Parathyroid adenoma (tissue), 2 donors: ENCODE results near the gene MDGA2.
"Not testable (repeated sequence)": the region's sequence is repeated elsewhere in the genome, so short reads cannot be mapped to it uniquely, and the experiment has no call there.

Experiments used
- H2AFZ ChIP-seq: fragments of 300-600 bp; sonication (generic); one replicate; pipeline ENCODE4 v1.7.0; 2017; ENCODE audit warnings: antibody characterized with exemption, mild to moderate bottlenecking
- H3K27ac ChIP-seq: fragments of 300-600 bp; sonication (generic); one replicate; pipeline ENCODE4 v1.7.0; 2017
- H3K27me3 ChIP-seq: fragments of 300-600 bp; sonication (generic); one replicate; pipeline ENCODE4 v1.7.0; 2017; ENCODE audit warnings: low read length; ENCODE audit not compliant: control insufficient read depth, insufficient read depth
- H3K36me3 ChIP-seq: fragments of 300-600 bp; sonication (generic); one replicate; pipeline ENCODE4 v1.7.0; 2017; ENCODE audit warnings: low read length; ENCODE audit not compliant: control insufficient read depth, insufficient read depth
- H3K4me1 ChIP-seq: fragments of 300-600 bp; sonication (generic); one replicate; pipeline ENCODE4 v1.7.0; 2017; ENCODE audit warnings: control low read depth
- H3K4me2 ChIP-seq: fragments of 300-600 bp; sonication (generic); one replicate; pipeline ENCODE4 v1.7.0; 2017; ENCODE audit warnings: low read length
- H3K4me3 ChIP-seq: fragments of 300-600 bp; sonication (generic); one replicate; pipeline ENCODE4 v1.7.0; 2017; ENCODE audit warnings: low read depth, low read length
- H3K79me2 ChIP-seq: fragments of 300-600 bp; sonication (generic); one replicate; pipeline ENCODE4 v1.7.0; 2017; ENCODE audit warnings: control low read depth
- H3K9ac ChIP-seq: fragments of 300-600 bp; sonication (generic); one replicate; pipeline ENCODE4 v1.7.0; 2017; ENCODE audit warnings: mild to moderate bottlenecking
- H3K9me3 ChIP-seq: fragments of 300-600 bp; sonication (generic); one replicate; pipeline ENCODE4 v1.7.0; 2017; ENCODE audit warnings: low read length; ENCODE audit not compliant: control insufficient read depth
- CTCF ChIP-seq: fragments of 300-600 bp; sonication (generic); IDR thresholded peaks from one replicate; pipeline ENCODE4 v1.7.0; 2017; ENCODE audit warnings: antibody characterized with exemption, mild to moderate bottlenecking
- donor health status: primary hyperparathyroidism.

Gene MDGA2

DNA sequence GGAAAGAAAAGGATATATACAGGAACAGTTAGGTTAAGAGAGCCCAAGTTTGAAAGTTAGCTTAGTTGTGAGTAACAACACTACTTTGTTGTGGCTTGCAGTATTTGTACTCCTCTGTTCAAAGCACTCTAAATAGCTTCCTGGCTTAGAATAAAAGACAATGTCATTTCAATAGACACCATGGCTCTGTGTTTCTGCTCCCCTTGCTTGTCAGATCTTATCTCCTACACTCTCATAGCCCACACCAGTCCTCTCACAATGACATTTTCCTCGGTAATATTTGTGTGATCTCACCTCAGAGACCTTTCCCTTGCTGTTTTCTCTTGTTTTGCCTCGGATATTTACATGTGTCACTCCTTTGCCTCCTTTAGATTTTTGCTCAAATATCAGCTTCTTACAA is 418.4 kb downstream of the MDGA2 start:
- no peak overlapping the region for H3K27ac ChIP-seq
- no peak overlapping the region for H2AFZ ChIP-seq
- H3K9ac ChIP-seq, result no peak overlapping the region
- no peaks in the 10 kb centered on the region for H3K36me3 ChIP-seq
- no peak overlapping the region for H3K4me3 ChIP-seq
- H3K27me3 ChIP-seq, result no peaks in the 10 kb centered on the region
- no peak for TF ChIP-seq CTCF
- no peak overlapping the region for H3K4me2 ChIP-seq
- no peaks in the 10 kb centered on the region for H3K79me2 ChIP-seq
- no peaks in the 10 kb centered on the region for H3K4me1 ChIP-seq
- H3K9me3 ChIP-seq, result no peaks in the 10 kb centered on the region

DNA sequence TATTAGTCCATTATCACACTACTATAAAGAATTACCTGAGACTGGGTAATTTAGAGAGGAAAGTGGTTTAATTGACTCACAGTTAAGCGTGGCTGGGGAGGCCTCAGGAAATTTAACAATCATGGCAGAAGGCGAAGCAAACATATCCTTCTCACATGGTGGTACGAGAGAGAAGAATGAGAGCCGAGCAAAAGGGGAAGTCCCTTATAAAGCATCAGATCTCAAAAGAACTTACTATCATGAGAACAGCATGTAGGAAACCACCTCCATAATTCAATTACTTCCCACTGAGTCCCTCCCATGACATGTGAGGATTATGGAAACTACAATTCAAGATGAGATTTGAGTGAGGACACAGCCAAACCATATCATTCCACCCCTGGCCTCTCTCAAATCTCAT is 422.6 kb downstream of the MDGA2 start:
- H3K4me2 ChIP-seq, result no peak overlapping the region
- no peak for TF ChIP-seq CTCF
- no peak overlapping the region for H3K9ac ChIP-seq

GRCh38 chr14:47246367-47246766 is 429.0 kb downstream of the MDGA2 start:
- no peak overlapping the region for H2AFZ ChIP-seq
- TF ChIP-seq CTCF, result no peak
- no peak overlapping the region for H3K4me2 ChIP-seq
- H3K4me3 ChIP-seq, result no peak overlapping the region
- no peaks in the 10 kb centered on the region for H3K79me2 ChIP-seq
- H3K27me3 ChIP-seq, result no peaks in the 10 kb centered on the region
- H3K36me3 ChIP-seq, result no peaks in the 10 kb centered on the region
- H3K9me3 ChIP-seq, result no peaks in the 10 kb centered on the region
- no peaks in the 10 kb centered on the region for H3K4me1 ChIP-seq
- no peak overlapping the region for H3K9ac ChIP-seq
- H3K27ac ChIP-seq, result no peak overlapping the region

More for the DNA sequence above, 422.6 kb downstream of the MDGA2 start:
- H2AFZ ChIP-seq, result no peak overlapping the region
- no peak overlapping the region for H3K27ac ChIP-seq
- no peaks in the 10 kb centered on the region for H3K27me3 ChIP-seq
- H3K79me2 ChIP-seq, result no peaks in the 10 kb centered on the region
- H3K9me3 ChIP-seq, result no peaks in the 10 kb centered on the region
- no peaks in the 10 kb centered on the region for H3K36me3 ChIP-seq
- no peaks in the 10 kb centered on the region for H3K4me1 ChIP-seq
- no peak overlapping the region for H3K4me3 ChIP-seq

- not testable (repeated sequence) for H3K79me2 ChIP-seq, H3K9me3 ChIP-seq, H3K4me3 ChIP-seq, H3K36me3 ChIP-seq, H2AFZ ChIP-seq, H3K27me3 ChIP-seq, H3K4me2 ChIP-seq, H3K4me1 ChIP-seq, H3K9ac ChIP-seq, H3K27ac ChIP-seq
Observed at GRCh38 chr14:47242579-47242978, 432.8 kb downstream of the MDGA2 start.

DNA sequence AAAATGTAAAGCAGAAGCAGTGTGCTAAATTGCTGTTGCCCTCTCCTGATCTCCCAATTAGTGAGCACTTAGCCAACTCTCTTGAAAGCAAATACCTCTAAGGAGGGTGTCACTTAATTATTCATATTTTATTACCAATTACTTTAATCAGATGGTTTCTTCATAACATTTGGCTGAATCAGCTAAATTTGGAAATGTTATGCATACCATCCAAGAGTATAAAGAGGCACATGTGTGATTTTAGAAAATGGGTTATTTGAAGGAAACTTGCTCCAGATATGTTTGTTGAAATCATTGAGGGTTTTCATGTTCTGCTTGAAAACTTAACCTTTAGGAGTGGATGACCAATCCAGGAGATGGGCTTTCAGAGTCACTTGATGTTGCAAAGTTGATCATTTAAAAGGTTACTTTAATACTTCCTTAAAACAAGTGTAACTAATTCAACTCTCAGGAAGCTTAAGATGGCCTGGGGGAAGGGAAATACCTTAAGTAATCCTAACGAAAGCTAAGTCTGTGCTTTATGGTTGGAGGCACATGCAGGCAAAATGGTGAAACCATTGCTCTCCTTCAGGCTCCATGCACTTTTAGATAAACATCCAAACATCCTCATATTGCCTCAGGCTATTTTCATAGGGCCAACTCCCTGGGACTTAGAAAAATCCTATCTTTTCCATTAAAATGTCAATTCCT is 434.5 kb downstream of the MDGA2 start:
- no peak overlapping the region for H3K4me2 ChIP-seq
- H3K4me3 ChIP-seq, result no peak overlapping the region
- H3K9me3 ChIP-seq, result no peaks in the 10 kb centered on the region
- no peak overlapping the region for H3K9ac ChIP-seq
- H3K4me1 ChIP-seq, result no peaks in the 10 kb centered on the region
- H3K36me3 ChIP-seq, result no peaks in the 10 kb centered on the region
- no peak for TF ChIP-seq CTCF
- no peaks in the 10 kb centered on the region for H3K27me3 ChIP-seq
- no peak overlapping the region for H3K27ac ChIP-seq
- H2AFZ ChIP-seq, result no peak overlapping the region
- no peaks in the 10 kb centered on the region for H3K79me2 ChIP-seq
